ENCODE data around the gene MINDY4. TPM values are rescaled to one million over a fixed set of nuclear protein-coding genes. Genes with fewer than 3 reads are reported as not detected.

Gene MINDY4
- total and polyA plus RNA-seq, 9 donors: 6.9 to 30.3 (median 18.2) TPM

GRCh38 chr7:30908681-30909080, 137.5 kb downstream of the MINDY4 start:
- no peak overlapping the region for H3K4me3 ChIP-seq
- 90 to 94% (median 91%) methylated on average over 10 of the region's 10 CpGs for WGBS, 3 donors
- DNase-seq: no peak
- TF ChIP-seq CTCF (IDR thresholded peaks at IDR 0.05): no peak
- no peak for TF ChIP-seq POLR2A (IDR thresholded peaks at IDR 0.05)
- no peak for TF ChIP-seq EP300 (IDR thresholded peaks at IDR 0.05)
- H3K4me1 ChIP-seq (ENCODE audit: insufficient read depth): peaks cover 4% of the 10 kb centered on the region
- H3K27me3 ChIP-seq: no peaks in the 10 kb centered on the region
- H3K9me3 ChIP-seq: no peaks in the 10 kb centered on the region
- no peaks in the 10 kb centered on the region for H3K36me3 ChIP-seq
- no peak overlapping the region for H3K27ac ChIP-seq
- intact Hi-C loops (cut with DNase I): no loop called here

- Histone ChIP-seq H3K27me3 (no peaks in the 10 kb centered on the region), H3K4me1 (ENCODE audit: insufficient read depth) (peaks cover 4% of the 10 kb centered on the region), H3K27ac (no peak overlapping the region), H3K9me3 (no peaks in the 10 kb centered on the region), H3K36me3 (no peaks in the 10 kb centered on the region), H3K4me3 (no peak overlapping the region)
- no peak for TF ChIP-seq POLR2A (IDR thresholded peaks at IDR 0.05)
- TF ChIP-seq EP300 (IDR thresholded peaks at IDR 0.05): no peak
- no peak for TF ChIP-seq CTCF (IDR thresholded peaks at IDR 0.05)
- intact Hi-C loops (cut with DNase I): no loop called here
- WGBS, 3 donors: 95 to 98% (median 96%) methylated on average over 6 of the region's 6 CpGs
- DNase-seq: no peak
These were observed 138.2 kb downstream of the MINDY4 start for GRCh38 chr7:30909431-30909830.

- Histone ChIP-seq H3K27me3 (no peaks in the 10 kb centered on the region), H3K36me3 (no peaks in the 10 kb centered on the region), H3K27ac (no peak overlapping the region), H3K4me1 (ENCODE audit: insufficient read depth) (peaks cover 4% of the 10 kb centered on the region), H3K9me3 (no peaks in the 10 kb centered on the region), H3K4me3 (no peak overlapping the region)
- TF ChIP-seq EP300 (IDR thresholded peaks at IDR 0.05) (no peak), CTCF (IDR thresholded peaks at IDR 0.05) (no peak), POLR2A (IDR thresholded peaks at IDR 0.05) (no peak)
- no peak for DNase-seq
- intact Hi-C loops (cut with DNase I): loop anchor here in 1 of 4 donors (10.0 kb wide), 1 partner anchor 96 kb away; no protein-coding TSS in a partner anchor
- WGBS, 3 donors: 39 to 57% (median 44%) methylated on average over 10 to 11 of the region's 11 CpGs
These were observed 139.3 kb downstream of the MINDY4 start for GRCh38 chr7:30910411-30911073.

GRCh38 chr7:30911133-30911532, 139.9 kb downstream of the MINDY4 start:
- DNase-seq: no peak
- intact Hi-C loops (cut with DNase I): loop anchor here in 1 of 4 donors (10.0 kb wide), 1 partner anchor 96 kb away; no protein-coding TSS in a partner anchor
- WGBS, 3 donors: 61 to 66% (median 61%) methylated on average over 10 to 11 of the region's 11 CpGs
- H3K4me1 ChIP-seq (ENCODE audit: insufficient read depth): peaks cover 4% of the 10 kb centered on the region
- no peak for TF ChIP-seq CTCF (IDR thresholded peaks at IDR 0.05)
- no peak for TF ChIP-seq POLR2A (IDR thresholded peaks at IDR 0.05)
- no peak for TF ChIP-seq EP300 (IDR thresholded peaks at IDR 0.05)
- H3K4me3 ChIP-seq: no peak overlapping the region
- no peaks in the 10 kb centered on the region for H3K9me3 ChIP-seq
- no peaks in the 10 kb centered on the region for H3K36me3 ChIP-seq
- no peaks in the 10 kb centered on the region for H3K27me3 ChIP-seq
- H3K27ac ChIP-seq: peak overlapping the region in 1 of 2 donors; percentile 20
